Measurements from ENCODE around the gene CELF4. TPM values are rescaled to one million over a fixed set of nuclear protein-coding genes. Genes with fewer than 3 reads are reported as not detected.

The CELF4 gene
- total and polyA plus RNA-seq, 12 donors: 0.42 to 16.9 (median 3.9) TPM; not detected in 1

DNA sequence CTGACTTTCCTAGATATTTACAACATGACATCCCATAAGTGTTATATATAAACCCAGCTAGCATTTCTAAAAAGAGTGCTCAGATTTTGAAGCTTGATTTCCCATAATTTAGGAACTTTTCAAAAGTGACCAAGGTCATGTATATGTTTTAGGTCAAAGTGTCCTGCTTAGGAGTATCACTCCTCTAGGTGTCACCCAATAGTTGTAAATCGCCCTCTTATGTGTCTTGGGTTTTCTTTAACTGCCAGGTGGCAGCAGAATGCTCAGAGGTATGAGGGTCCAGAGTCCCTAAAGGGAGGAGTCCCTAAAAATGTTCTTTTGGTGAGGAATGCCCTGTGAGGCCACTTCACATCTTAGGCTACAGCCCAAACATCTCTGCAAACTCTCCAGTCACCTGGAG is 358.3 kb downstream of the CELF4 start:
- 86 to 100% (median 94%) methylated on average over 1 of the region's 1 CpG for WGBS, 4 donors
- intact Hi-C loops (cut with DNase I): no loop called here

GRCh38 chr18:37199741-37200140 is 365.9 kb downstream of the CELF4 start:
- no peaks in the 10 kb centered on the region for H3K9me3 ChIP-seq (replicated peaks in 1 of 3)
- no peak overlapping the region for H3K4me3 ChIP-seq
- no peak for DNase-seq
- no peak for TF ChIP-seq POLR2A (IDR thresholded peaks at IDR 0.05)
- TF ChIP-seq, protein P1, sequence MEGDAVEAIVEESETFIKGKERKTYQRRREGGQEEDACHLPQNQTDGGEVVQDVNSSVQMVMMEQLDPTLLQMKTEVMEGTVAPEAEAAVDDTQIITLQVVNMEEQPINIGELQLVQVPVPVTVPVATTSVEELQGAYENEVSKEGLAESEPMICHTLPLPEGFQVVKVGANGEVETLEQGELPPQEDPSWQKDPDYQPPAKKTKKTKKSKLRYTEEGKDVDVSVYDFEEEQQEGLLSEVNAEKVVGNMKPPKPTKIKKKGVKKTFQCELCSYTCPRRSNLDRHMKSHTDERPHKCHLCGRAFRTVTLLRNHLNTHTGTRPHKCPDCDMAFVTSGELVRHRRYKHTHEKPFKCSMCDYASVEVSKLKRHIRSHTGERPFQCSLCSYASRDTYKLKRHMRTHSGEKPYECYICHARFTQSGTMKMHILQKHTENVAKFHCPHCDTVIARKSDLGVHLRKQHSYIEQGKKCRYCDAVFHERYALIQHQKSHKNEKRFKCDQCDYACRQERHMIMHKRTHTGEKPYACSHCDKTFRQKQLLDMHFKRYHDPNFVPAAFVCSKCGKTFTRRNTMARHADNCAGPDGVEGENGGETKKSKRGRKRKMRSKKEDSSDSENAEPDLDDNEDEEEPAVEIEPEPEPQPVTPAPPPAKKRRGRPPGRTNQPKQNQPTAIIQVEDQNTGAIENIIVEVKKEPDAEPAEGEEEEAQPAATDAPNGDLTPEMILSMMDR (IDR thresholded peaks at IDR 0.05): no peak
- 91 to 94% (median 93%) methylated on average over 2 of the region's 2 CpGs for WGBS, 4 donors
- no peaks in the 10 kb centered on the region for H3K27me3 ChIP-seq
- no peaks in the 10 kb centered on the region for H3K4me1 ChIP-seq (replicated peaks in 1 of 2)
- H3K36me3 ChIP-seq (replicated peaks in 1 of 2): no peaks in the 10 kb centered on the region
- no peak overlapping the region for H3K27ac ChIP-seq
- intact Hi-C loops (cut with DNase I): no loop called here

More for the DNA sequence above, 358.3 kb downstream of the CELF4 start:
- TF ChIP-seq POLR2A (IDR thresholded peaks at IDR 0.05): no peak
- TF ChIP-seq, protein P1 (IDR thresholded peaks at IDR 0.05): no peak
- Histone ChIP-seq H3K9me3 (replicated peaks in 1 of 3) (no peaks in the 10 kb centered on the region), H3K4me1 (replicated peaks in 1 of 2) (no peaks in the 10 kb centered on the region), H3K36me3 (replicated peaks in 1 of 2) (no peaks in the 10 kb centered on the region), H3K27me3 (no peaks in the 10 kb centered on the region), H3K27ac (no peak overlapping the region), H3K4me3 (no peak overlapping the region)
- no peak for DNase-seq
